GM21367 (cell line): ENCODE data around the gene CD4.

Experiments
- ATAC-seq: cut with Tn5 transposase; IDR thresholded peaks from one replicate; pipeline ENCODE4 v1.9.1; 2021; ENCODE audit not compliant: unreplicated experiment

Gene CD4

GRCh38 chr12:6810758-6811157, 21.4 kb downstream of the CD4 start:
- no peak for ATAC-seq

DNA sequence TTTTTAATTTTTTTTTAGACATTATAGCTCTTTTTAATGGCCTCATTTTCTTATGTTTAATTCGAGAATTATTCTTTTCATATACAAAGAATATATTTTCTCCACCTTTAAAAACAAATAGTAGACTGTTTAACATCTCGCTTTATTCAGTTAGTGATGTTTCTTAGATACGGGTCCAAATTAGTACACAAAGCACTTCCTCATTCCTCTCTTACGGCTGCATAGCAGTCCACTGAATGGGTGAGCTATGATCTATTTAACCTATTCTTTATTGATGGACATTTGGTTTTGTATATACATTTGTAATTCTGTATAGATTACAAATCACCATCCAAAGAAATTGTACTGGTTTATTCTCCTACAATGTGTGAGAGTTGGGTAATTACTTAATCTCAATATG, 24.0 kb downstream of the CD4 start:
- ATAC-seq = no peak

GRCh38 chr12:6816598-6816997, 27.3 kb downstream of the CD4 start:
- no peak for ATAC-seq

GRCh38 chr12:6817098-6817497, 27.8 kb downstream of the CD4 start:
- no peak for ATAC-seq

- no peak for ATAC-seq
Observed at GRCh38 chr12:6817662-6818157, 28.4 kb downstream of the CD4 start.

DNA sequence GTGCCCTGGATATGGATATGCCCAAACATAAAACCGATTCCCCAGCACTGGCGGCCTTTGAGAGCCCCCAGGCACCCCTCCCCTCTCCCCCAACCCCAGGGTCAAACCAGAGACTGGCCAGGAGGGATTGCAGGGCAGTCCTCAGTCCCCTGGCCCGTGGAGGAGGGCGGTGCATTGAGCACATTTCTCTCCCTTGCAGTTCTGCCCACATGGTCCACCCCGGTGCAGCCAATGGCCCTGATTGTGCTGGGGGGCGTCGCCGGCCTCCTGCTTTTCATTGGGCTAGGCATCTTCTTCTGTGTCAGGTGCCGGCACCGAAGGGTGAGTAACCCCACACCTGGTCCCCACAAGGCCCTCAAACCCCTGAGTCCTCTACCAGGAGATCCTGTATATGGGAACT, 28.9 kb downstream of the CD4 start:
- ATAC-seq = no peak

- no peak for ATAC-seq
Observed at GRCh38 chr12:6818645-6819044, 29.3 kb downstream of the CD4 start.

DNA sequence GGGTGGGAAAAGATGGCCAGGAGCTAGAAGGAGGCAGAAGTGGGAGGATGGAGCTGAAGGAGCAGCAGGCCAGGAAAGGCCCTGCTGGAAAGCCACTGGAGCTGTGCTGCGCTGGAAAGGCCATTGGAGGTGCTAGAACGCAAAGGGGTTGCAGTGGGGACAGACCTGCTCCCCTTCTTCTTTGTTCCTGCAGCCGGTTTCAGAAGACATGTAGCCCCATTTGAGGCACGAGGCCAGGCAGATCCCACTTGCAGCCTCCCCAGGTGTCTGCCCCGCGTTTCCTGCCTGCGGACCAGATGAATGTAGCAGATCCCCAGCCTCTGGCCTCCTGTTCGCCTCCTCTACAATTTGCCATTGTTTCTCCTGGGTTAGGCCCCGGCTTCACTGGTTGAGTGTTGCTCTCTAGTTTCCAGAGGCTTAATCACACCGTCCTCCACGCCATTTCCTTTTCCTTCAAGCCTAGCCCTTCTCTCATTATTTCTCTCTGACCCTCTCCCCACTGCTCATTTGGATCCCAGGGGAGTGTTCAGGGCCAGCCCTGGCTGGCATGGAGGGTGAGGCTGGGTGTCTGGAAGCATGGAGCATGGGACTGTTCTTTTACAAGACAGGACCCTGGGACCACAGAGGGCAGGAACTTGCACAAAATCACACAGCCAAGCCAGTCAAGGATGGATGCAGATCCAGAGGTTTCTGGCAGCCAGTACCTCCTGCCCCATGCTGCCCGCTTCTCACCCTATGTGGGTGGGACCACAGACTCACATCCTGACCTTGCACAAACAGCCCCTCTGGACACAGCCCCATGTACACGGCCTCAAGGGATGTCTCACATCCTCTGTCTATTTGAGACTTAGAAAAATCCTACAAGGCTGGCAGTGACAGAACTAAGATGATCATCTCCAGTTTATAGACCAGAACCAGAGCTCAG, 30.0 kb downstream of the CD4 start:
- no peak for ATAC-seq

DNA sequence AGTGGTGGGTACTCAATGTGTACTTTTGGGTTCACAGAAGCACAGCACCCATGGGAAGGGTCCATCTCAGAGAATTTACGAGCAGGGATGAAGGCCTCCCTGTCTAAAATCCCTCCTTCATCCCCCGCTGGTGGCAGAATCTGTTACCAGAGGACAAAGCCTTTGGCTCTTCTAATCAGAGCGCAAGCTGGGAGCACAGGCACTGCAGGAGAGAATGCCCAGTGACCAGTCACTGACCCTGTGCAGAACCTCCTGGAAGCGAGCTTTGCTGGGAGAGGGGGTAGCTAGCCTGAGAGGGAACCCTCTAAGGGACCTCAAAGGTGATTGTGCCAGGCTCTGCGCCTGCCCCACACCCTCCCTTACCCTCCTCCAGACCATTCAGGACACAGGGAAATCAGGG, 30.8 kb downstream of the CD4 start:
- ATAC-seq = no peak

DNA sequence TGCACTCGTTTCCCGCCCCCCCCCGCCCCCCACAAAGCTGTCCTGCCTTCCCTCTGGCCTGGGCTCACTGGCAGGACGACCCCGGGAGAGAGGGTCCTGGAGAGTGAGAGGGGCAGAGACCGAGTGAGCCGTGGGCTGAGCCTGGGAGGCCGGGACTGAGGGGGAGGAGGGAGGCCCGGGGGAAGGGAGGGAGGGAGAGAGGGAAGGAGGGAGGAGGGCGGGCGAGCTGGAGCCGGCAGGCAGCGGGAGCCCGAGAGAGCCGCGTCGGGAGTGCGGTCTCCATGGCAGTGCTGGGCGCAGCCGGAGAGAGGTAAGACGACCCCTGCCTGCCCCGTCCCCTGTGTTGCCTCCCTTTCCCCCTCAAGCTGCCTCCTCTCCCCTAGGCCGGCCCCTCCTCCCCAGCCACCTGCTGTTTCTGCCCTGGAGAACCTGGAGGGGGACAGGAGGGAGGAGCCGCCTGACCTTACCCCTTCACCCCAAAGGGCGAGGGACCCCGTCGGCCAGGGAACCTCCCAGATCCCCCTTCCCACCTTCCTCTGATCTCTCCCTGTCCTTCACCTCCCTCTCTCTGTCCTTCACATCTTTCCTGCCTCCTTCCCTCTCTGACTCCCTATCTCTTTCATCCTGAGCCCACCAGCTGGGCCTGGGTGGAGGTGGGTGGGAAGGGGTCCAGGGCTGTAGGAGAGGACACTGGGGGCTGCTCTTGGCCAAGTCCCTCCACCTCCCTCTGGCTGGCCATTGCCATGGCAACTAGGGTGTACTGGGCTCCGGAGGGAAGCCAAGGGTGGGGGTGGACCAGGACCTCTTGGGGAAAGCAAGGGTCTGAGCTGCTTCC, 32.5 kb downstream of the CD4 start, which contains the start of gene GPR162:
Gene GPR162, plus strand, starts transcription at position 231 of the 835 bp plus-strand sequence. CDS start 2,078 bp downstream, outside the sequence.
- ATAC-seq = no peak

DNA sequence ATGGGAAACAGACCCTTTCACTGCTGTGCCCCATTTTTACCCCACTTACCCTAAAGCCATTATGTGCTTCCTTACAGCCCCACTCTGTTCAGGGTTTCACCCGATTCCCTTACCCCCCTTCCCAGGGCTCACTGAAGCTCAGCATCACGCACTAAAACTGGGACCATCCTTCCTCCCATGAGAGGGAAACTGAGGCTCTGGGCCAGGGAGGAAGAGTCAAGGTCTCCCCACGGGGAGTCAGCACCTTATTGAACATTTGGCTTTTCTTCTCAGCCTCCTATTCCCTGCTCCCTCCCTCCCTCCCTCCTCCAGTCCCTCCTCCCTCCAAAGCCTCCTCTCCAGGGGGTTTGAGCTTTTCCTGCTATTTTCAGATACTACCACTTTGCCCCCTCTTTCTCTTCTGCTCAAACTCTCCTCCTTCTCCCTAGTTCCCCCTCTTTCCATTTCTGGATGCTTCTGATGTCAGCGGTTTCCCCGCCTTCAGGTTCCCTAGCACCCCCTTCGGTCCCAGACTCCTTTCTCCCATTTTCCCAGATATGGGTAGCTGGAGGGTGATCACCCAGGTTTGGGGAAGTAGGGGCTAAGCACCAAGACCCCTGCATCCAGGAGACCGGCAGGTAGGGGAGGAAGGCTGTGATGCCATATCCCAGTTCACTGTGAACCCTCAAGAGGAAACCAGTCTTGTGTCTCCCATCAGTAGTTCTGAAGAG, 33.3 kb downstream of the CD4 start:
- ATAC-seq = no peak

- ATAC-seq = no peak
Observed at GRCh38 chr12:6823182-6824084, 34.1 kb downstream of the CD4 start.

GRCh38 chr12:6824085-6824775, 34.9 kb downstream of the CD4 start:
- ATAC-seq = no peak

DNA sequence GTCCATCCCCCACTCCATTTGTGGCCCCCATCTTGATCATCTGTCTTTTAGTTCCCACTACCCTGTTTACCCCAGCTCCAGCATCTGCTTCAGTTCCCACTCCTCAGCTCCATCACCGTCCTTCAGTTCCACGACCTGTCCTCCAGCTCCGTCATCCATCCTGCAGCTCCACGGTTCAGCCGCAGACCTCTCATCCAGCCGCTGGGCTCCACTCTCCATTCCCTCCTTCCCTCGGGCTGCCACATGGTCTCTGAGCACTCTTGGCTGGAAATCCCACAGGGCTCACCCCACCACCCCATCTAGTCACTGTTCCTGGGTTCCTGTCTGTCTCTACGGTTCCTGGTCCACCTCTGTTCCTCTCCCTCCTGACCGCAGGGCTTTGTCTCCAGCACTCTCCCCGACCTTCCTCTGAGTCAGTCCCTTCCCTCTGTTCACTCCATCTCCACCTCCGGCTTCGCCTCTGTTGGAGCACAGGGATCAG, 35.6 kb downstream of the CD4 start:
- ATAC-seq = no peak

DNA sequence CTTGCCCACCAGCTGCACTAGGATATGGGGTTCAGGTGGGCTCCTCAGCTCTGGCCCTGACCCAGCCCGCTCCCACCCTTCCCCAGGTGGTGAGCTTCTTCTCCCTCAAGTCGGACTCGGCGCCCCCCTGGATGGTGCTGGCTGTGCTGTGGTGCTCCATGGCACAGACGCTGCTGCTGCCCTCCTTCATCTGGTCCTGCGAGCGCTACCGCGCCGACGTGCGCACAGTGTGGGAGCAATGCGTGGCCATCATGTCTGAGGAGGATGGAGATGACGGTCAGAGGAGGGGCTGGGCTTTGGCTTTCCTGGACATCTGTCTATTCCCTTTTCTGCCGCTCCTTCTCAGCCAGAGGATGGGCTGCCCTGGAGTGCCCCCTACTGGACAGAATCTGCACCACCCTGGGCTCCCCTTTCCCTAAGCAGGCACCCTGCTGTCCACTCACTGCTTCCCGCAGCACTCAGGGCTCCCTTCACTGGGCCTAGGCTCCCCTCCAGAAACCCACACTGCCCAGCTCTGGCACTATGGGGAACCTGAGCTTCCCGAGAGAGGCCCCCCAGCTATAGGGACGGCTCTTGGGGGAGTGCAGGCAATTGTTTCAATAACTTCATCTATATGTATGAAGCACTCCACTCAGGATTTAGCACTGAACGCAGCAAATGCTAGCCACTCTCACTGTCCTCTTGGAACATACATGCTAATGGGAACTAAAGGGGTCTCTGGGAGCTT, 36.2 kb downstream of the CD4 start:
- ATAC-seq = no peak

DNA sequence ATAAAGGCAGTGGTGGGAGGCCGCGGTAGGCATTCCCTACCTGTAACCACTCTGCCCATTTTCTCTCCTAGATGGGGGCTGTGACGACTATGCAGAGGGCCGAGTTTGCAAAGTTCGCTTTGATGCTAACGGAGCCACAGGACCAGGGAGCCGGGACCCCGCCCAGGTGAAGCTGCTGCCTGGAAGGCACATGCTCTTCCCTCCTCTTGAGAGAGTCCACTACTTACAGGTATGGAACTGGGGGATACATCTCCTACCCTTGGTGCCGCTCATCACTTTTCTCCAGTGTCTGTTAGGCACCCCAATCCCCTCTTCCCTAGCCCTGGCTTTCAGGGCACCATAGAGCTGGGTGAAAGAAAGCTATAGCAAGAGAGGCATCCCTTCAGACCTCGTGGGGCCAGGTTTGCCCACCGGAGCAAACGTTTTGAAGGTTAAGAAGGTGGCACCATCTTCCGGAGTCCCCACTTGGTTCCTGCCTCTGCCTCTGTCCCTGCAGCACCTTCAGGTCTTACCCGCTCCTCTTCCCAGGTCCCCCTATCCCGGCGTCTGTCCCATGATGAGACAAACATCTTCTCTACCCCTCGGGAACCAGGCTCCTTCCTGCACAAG, 36.9 kb downstream of the CD4 start:
- ATAC-seq = no peak

DNA sequence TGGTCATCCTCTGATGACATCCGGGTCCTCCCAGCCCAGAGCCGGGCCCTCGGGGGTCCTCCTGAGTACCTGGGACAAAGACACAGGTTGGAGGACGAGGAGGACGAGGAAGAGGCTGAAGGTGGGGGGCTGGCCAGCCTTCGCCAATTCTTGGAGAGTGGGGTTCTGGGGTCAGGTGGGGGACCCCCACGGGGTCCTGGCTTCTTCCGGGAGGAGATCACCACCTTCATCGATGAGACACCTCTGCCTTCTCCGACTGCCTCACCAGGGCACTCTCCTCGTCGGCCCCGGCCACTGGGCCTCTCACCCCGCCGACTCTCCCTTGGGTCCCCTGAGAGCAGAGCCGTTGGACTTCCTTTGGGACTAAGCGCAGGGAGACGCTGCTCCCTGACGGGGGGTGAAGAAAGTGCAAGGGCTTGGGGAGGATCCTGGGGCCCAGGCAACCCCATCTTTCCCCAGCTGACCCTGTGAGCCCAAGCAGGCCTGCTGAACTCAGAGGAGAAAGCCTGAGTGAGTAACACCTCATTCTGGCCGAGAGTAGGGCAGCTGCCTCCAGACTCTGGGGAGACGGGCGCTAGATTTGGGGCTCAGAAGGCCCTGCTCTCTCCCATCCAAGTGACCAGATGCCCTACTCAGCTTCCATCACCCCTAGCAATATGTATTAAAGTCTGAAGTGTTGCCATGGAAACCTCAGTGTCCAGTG, 37.6 kb downstream of the CD4 start:
- ATAC-seq = no peak
